Activated gamma-delta T cell treated with anti-CD3 and anti-CD28 coated beads, Interleukin-2, amount 50 U/mL, for 16 hours (primary cell): ENCODE data around the gene CAMSAP1.

Source experiments
- DNase-seq: peaks from one replicate; pipeline ENCODE4 v3.0.0-alpha.2; 2020; ENCODE audit warnings: low read depth

Gene CAMSAP1

GRCh38 chr9:135774239-135774747, 133.1 kb downstream of the CAMSAP1 start:
- DNase-seq = no peak

DNA sequence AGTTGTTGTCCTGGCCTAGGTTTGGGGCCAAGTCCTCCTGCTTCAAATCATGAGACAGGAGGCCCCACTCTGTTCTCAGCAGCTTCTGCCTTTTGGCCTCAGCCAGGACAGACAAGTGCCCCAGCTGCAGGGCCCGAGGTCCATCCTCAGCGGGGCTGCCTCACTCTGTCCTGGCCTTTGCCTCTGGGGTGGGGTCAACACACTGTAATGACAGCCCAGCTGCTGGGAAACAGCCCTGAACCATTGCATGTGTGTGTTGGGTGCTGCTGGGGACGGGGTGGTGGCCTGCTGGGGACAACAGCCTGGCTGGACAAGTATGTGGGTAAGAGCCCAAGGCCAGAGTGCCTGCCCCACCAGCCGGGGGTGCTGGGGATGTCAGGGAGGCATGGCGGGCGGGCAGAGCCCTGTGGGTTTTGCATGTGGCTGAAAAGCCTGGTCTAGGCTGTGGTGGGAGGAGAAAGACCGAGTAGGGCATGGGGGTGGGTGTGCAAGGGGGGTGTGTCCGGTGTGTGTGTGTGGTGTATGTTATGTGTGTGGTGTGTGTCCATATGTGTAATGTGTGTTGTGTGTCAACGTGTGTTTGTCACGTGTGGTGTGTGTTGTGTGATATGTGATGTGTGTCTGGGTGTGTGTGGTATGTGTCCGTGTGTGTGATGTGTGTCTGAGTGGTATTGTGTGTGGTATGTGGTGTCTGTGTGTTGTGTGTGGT, 133.7 kb downstream of the CAMSAP1 start:
- DNase-seq = no peak

- DNase-seq = no peak
Observed at GRCh38 chr9:135772702-135773493, 134.4 kb downstream of the CAMSAP1 start.

GRCh38 chr9:135772056-135772646, 135.2 kb downstream of the CAMSAP1 start:
- no peak for DNase-seq

- no peak for DNase-seq
Observed at GRCh38 chr9:135771401-135772051, 135.8 kb downstream of the CAMSAP1 start.

DNA sequence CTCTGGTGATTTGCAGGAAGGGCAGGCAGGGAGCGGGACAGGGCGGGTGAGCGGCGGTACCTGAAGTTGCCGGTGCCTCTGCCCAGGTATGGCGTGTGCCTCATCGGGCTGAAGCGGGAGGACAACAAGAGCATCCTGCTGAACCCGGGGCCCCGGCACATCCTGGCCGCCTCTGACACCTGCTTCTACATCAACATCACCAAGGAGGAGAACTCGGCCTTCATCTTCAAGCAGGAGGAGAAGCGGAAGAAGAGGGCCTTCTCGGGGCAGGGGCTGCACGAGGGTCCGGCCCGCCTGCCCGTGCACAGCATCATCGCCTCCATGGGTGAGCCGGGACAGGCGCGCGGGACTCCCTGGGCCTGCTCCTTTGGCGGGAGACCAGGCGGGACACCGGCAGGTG, 136.6 kb downstream of the CAMSAP1 start:
- DNase-seq = no peak

DNA sequence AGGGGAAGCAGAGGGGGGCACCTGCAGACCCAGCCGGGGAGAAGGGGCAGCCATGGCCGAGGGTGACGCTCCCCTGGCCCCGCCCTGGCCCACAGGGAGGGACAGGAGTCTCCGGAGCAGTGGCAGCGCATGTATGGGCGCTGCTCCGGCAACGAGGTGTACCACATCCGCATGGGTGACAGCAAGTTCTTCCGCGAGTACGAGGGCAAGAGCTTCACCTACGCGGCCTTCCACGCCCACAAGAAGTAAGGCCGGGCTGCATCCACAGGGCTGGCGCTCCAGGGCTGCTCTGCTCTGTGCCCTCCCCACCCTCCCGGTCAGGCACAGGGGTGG, 137.2 kb downstream of the CAMSAP1 start:
- DNase-seq = no peak

GRCh38 chr9:135769489-135770202, 137.7 kb downstream of the CAMSAP1 start:
- no peak for DNase-seq

- DNase-seq = no peak
Observed at GRCh38 chr9:135768516-135769218, 138.7 kb downstream of the CAMSAP1 start.

DNA sequence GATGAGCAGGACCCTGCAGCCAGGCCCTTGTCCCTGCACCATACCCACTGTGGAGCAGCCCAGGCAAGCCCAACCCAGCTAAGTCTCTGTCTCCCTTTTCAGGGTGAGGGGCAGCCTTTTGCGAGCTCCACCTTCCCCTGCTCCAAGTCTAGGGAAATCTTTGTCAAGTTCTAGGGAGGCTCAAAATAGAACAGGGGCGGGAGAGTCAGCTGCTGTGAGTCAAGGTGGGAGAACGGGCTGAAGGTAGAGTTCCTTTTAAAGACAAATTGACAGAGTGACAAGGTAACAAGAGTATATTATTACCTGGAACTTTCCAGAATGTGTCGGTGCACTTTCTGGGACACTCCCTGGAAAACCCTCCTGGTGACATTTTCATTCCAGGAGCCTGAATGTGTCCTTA, 140.6 kb downstream of the CAMSAP1 start:
- DNase-seq = no peak

DNA sequence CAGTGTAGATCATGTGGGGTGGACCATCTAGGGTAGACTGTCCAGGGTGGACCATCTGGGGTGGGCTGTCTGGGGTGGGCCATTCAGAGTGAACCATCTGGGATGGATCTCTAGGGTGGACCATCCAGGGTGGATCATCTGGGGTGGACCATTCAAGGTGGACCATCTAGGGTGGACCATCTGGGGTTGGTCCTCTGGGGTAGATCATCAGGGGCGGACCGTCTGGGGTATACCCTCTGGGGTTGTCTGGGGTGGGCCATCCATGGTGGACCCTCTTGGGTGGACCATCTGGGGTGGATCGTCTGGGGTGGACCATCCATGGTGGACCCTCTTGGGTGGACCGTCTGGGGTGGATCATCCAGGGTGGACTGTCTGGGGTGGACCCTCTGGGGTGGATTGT, 141.1 kb downstream of the CAMSAP1 start:
- DNase-seq = no peak

GRCh38 chr9:135765416-135765815, 141.9 kb downstream of the CAMSAP1 start:
- DNase-seq = no peak

DNA sequence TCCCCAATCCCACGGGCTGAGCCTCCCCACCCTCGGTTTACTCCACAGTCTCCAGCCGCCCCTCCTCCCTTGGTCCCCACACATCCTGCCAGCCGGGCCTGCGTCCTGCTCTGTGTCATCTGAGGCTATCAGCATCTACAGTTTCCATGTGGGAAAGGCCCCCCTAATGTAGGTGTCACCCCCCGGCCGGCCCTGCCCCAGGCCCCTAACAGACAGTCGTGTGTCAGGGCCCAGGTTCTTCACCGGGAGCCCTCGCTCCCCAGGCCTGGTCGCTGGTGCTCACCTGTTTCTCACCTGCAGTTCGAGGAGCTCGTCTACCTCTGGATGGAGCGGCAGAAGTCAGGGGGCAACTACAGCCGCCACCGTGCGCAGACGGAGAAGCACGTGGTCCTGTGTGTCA, 142.6 kb downstream of the CAMSAP1 start:
- no peak for DNase-seq

DNA sequence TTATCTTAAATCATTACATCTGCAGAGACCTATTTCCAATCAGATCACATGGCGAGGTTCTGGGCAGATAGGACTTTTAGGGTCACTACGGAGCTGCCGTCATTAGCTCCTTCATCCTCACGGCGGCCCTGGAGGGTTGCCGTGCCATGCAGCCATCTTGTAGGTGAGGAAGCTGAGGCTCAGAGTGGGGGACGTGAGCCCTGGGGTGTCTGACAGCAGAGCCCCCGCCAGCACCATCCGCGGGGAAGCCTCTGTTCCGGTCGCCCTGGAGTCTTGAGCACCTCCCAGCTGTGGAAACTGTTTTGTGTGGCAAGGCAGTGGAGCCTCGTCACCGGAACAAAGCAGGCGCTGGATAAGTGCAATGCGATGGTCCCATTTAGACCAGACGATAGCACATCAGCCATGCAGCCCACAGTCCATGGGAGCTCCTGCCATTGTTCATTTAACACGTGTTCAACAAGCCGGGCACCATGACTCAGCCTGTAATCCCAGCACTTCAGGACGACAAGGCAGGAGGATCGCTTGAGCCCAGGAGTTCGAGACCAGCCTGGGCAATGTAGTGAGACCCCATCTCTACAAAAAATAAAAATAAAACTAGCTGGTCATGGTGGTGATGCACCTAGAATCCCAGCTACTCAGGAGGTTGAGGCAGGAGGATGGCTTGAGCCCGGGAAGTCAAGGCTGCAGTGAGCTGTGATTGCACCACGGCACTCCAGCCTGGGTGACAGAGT, 143.5 kb downstream of the CAMSAP1 start:
- DNase-seq = no peak

- DNase-seq = no peak
Observed at GRCh38 chr9:135762921-135763320, 144.4 kb downstream of the CAMSAP1 start.

DNA sequence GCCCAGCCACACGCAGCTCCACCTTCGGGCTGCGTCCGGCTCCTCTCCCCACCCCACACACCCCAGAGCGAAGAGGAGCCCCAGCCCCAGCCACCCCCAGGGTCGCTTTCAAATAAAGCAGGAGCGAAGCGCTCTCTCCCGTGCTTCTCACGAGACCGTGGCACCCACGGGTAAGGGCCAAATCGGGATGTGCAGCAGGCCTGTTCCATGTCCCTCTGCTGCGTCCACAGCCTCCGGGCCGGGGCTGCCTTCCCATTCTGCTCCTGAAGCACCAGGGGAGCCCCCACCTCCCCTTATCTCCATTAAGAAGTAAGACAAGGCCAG, 145.5 kb downstream of the CAMSAP1 start:
- DNase-seq = no peak

- no peak for DNase-seq
Observed at GRCh38 chr9:135761150-135761844, 146.0 kb downstream of the CAMSAP1 start.

GRCh38 chr9:135760465-135760864, 146.9 kb downstream of the CAMSAP1 start:
- DNase-seq = no peak

DNA sequence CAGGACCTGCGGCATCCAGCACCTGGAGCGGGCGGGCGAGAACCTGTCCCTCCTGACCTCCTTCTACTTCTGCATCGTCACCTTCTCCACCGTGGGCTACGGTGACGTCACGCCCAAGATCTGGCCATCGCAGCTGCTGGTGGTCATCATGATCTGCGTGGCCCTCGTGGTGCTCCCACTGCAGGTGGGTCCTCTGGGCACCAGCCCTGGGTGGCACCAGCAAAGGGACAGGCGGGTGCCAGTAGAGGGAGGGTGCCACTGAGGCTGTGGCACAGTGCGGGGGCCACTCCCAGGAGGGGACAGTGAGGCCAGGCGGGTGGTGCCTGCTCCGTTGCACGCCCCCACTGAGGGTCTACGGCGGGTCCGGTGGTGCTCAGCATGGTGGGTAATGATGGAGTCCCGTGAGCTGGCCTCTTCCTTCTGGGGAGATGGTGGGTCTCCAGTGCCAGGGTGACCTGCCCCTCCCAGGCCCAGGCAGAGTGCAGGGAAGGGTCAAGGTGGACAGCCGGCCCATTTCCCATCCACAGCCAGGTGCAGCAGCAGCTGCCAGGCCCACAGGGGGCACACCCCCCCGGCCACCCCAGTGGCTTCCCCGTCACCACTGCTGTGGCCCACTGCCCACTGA, 147.6 kb downstream of the CAMSAP1 start:
- DNase-seq = no peak

DNA sequence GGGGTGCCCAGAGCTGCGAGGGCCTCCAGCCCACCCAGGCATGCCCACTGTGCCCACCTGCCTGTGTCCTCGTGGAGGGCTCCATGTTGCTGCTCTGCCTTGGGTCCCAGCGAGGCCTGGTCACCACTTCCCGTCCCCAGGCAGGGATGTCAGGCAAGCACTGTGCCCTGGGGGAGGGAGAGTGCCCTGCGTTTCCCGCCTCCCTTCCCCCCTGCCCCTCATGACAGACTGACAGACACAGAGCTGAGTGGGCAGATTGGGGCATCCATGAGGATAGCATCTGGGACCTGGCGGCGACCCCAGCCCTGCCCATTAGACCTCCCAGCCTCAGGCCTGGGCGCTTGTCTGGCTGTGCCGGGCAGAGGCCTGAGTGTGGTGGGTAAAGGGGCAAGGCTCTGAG, 148.5 kb downstream of the CAMSAP1 start:
- DNase-seq = no peak
